A549 (cell line): ENCODE measurements around the gene SCUBE3. TPM values are rescaled to one million over a fixed set of nuclear protein-coding genes. Genes with fewer than 3 reads are reported as not detected.

Source experiments
- ATAC-seq, 2 experiments: fragments of 200-7000 bp in 1 of 2; fragments of >200 bp in 1 of 2; cut with Nextera tagmentation in 1 of 2; cut with Tn5 transposase in 1 of 2; 3 replicates each; pipeline versions ENCODE4 v1.8.0 to v1.9.1; 2018 to 2020; ENCODE audit warnings: mild to moderate bottlenecking in 1 of 2, moderate library complexity in 1 of 2
- CTCF ChIA-PET: fragments of 300-600 bp; sonication (Branson Sonifier 250); formaldehyde crosslinking; extraction: SDS; loops from one replicate; lab custom pipeline; 2021; ENCODE audit warnings: antibody characterized with exemption, inconsistent platforms; lab: Yijun Ruan, JAX
- POLR2A ChIA-PET: fragments of 350-600 bp; formaldehyde crosslinking; extraction: SDS; loops from one replicate; lab custom pipeline; 2021; ENCODE audit warnings: antibody characterized with exemption, inconsistent platforms; lab: Yijun Ruan, JAX
- DNase-seq, 2 experiments: peaks; one replicate each; pipeline versions ENCODE4 v3.0.0 to v3.0.0-alpha.2; 2011 to 2016; ENCODE audit warnings: low read depth in 1 of 2, low spot score in 1 of 2
- FAIRE-seq: peaks from 2 replicates; lab custom pipeline; 2011; peaks lifted over from hg19 to GRCh38; lab: Jason Lieb, UNC
- H3K27ac ChIP-seq, 2 experiments: fragments of >200 bp; sonication (Bioruptor Twin); formaldehyde crosslinking; 3 replicates each; pipeline ENCODE4 v1.5.1; 2016 to 2017
- H3K4me1 ChIP-seq: fragments of >200 bp; sonication (Bioruptor Twin); formaldehyde crosslinking; 3 replicates; pipeline ENCODE4 v1.6.1; 2016
- H3K4me2 ChIP-seq: fragments of >200 bp; sonication (Bioruptor Twin); formaldehyde crosslinking; 3 replicates; pipeline ENCODE4 v1.6.1; 2016
- H3K4me3 ChIP-seq: fragments of >200 bp; sonication (Bioruptor Twin); formaldehyde crosslinking; 3 replicates; pipeline ENCODE4 v1.5.1; 2016
- H3K9me3 ChIP-seq: fragments of >200 bp; sonication (Bioruptor Twin); formaldehyde crosslinking; 3 replicates; pipeline ENCODE4 v1.6.1; 2016
- NR3C1 ChIP-seq: fragments of >200 bp; sonication (Bioruptor Twin); formaldehyde crosslinking; IDR thresholded peaks from 3 replicates; pipeline ENCODE4 v1.6.1; 2017
- SMC3 ChIP-seq: fragments of >200 bp; sonication (Bioruptor Twin); formaldehyde crosslinking; IDR thresholded peaks from 3 replicates; pipeline ENCODE4 v1.6.1; 2018; ENCODE audit warnings: inconsistent platforms
- TP53 ChIP-seq: fragments of 250-450 bp; sonication (Bioruptor Pico); IDR thresholded peaks from 2 replicates; pipeline ENCODE4 v1.5.0; 2021; ENCODE audit warnings: mild to moderate bottlenecking, moderate library complexity
- polyA plus RNA-seq, 4 experiments: library from polyadenylated mRNA; depleted of rRNA in 3 of 4; stranded (reverse); fragments of >200 nt; fragmentation: RNase III in 1 of 4; extraction: RNeasy Plus Mini Kit Qiagen cat#74134 plus additional on column Dnase treatment in 1 of 4; gene quantifications; 2 replicates in 3 of 4; 3 replicates in 1 of 4; pipeline ENCODE4 v1.2.3, GENCODE V29; 2011 to 2017
- TF ChIP-seq, protein P1 (sequence below): fragments of >200 bp; sonication (Bioruptor Twin); formaldehyde crosslinking; IDR thresholded peaks from 3 replicates; pipeline ENCODE4 v1.5.1; 2016

Gene SCUBE3
- polyA plus RNA-seq, 2 of the 4 experiments (the other 2 are of a cell fraction) = 0.06 to 0.13 TPM

DNA sequence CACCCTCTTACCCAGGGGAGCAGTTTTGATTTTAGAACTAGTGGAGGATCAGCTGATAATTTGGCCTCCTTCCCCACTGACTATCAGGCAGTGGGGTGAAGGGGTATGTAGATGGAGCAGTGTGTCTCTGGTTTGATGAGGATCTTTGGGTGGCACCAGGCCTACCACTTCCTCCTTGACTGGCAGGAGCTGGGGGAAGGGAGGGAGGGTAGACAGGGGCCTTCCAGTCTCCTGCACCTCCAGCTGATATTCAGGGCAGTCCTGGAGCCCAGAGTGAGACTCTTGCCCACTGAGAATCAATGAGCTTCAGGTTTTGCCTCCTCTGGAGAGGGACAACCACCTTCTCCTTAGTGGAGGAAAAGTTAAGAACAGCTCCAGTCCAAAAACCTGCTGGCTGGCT lies 87.1 kb downstream of the SCUBE3 start:
- DNase-seq (no peak), FAIRE-seq (no peak), ATAC-seq (no peak)
- ChIA-PET CTCF (interaction anchor here (0.6 to 1.4 kb wide), 2 partner anchors 27 to 123 kb away, joined by 3 to 5 read pairs; no protein-coding TSS in a partner anchor), POLR2A (no interaction called here)
- no peaks in the 10 kb centered on the region for H3K9me3 ChIP-seq
- H3K4me1 ChIP-seq = no peaks in the 10 kb centered on the region
- no peak overlapping the region for H3K4me3 ChIP-seq
- H3K4me2 ChIP-seq = no peak overlapping the region
- TF ChIP-seq, protein P1, sequence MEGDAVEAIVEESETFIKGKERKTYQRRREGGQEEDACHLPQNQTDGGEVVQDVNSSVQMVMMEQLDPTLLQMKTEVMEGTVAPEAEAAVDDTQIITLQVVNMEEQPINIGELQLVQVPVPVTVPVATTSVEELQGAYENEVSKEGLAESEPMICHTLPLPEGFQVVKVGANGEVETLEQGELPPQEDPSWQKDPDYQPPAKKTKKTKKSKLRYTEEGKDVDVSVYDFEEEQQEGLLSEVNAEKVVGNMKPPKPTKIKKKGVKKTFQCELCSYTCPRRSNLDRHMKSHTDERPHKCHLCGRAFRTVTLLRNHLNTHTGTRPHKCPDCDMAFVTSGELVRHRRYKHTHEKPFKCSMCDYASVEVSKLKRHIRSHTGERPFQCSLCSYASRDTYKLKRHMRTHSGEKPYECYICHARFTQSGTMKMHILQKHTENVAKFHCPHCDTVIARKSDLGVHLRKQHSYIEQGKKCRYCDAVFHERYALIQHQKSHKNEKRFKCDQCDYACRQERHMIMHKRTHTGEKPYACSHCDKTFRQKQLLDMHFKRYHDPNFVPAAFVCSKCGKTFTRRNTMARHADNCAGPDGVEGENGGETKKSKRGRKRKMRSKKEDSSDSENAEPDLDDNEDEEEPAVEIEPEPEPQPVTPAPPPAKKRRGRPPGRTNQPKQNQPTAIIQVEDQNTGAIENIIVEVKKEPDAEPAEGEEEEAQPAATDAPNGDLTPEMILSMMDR = no peak
- no peak for TF ChIP-seq NR3C1
- no peak for TF ChIP-seq TP53 (CRISPR knock-in tag)
- TF ChIP-seq SMC3 = no peak
- no peak overlapping the region for H3K27ac ChIP-seq

Other genes starting within 250 kb of the SCUBE3 start
- gene TCP11, start 72.6 kb upstream of the SCUBE3 start, polyA plus RNA-seq (2011; rRNA removed) = 0.06 and 0.11 TPM in 2 replicates
- not detected in 3 replicates for gene TCP11, start 72.6 kb upstream of the SCUBE3 start, polyA plus RNA-seq (2017; fragmentation: RNase III; extraction: RNeasy Plus Mini Kit Qiagen cat#74134 plus additional on column Dnase treatment)
- 7.9 and 12.0 TPM in 2 replicates for gene ZNF76, start 45.8 kb downstream of the SCUBE3 start, polyA plus RNA-seq (2011; rRNA removed)
- gene ZNF76, start 45.8 kb downstream of the SCUBE3 start, polyA plus RNA-seq (2017; fragmentation: RNase III; extraction: RNeasy Plus Mini Kit Qiagen cat#74134 plus additional on column Dnase treatment) = 10.5 to 10.9 TPM (median 10.6 TPM) in 3 replicates
- 0.05 and 0.13 TPM in 2 replicates for gene DEF6, start 83.9 kb downstream of the SCUBE3 start, polyA plus RNA-seq (2011; rRNA removed)
- gene DEF6, start 83.9 kb downstream of the SCUBE3 start, polyA plus RNA-seq (2017; fragmentation: RNase III; extraction: RNeasy Plus Mini Kit Qiagen cat#74134 plus additional on column Dnase treatment) = 0.05 to 0.08 TPM (median 0.07 TPM) in 3 replicates
- 3.8 and 4.1 TPM in 2 replicates for gene PPARD, start 128.6 kb downstream of the SCUBE3 start, polyA plus RNA-seq (2011; rRNA removed)
- gene PPARD, start 128.6 kb downstream of the SCUBE3 start, polyA plus RNA-seq (2017; fragmentation: RNase III; extraction: RNeasy Plus Mini Kit Qiagen cat#74134 plus additional on column Dnase treatment) = 5.1 to 5.9 TPM (median 5.4 TPM) in 3 replicates
- 3.5 and 3.7 TPM in 2 replicates for gene FANCE, start 238.4 kb downstream of the SCUBE3 start, polyA plus RNA-seq (2011; rRNA removed)
- 3.1 to 3.7 TPM (median 3.3 TPM) in 3 replicates for gene FANCE, start 238.4 kb downstream of the SCUBE3 start, polyA plus RNA-seq (2017; fragmentation: RNase III; extraction: RNeasy Plus Mini Kit Qiagen cat#74134 plus additional on column Dnase treatment)